A673 (cell line): ENCODE measurements around the gene IDH2. TPM values are rescaled to one million over a fixed set of nuclear protein-coding genes. Genes with fewer than 3 reads are reported as not detected.

Experiments
- BruUV-seq: library from RNA; stranded (reverse); fragments of 400-500 nt; replicated peaks from 2 replicates; lab custom pipeline; 2021; lab: Mats Ljungman, UMichigan
- CTCF ChIA-PET: fragments of 300-600 bp; sonication (Branson Sonifier 250); formaldehyde crosslinking; loops from one replicate; lab custom pipeline; 2022; ENCODE audit warnings: antibody characterized with exemption; lab: Charles Lee
- POLR2A ChIA-PET: fragments of 300-600 bp; sonication (Branson Sonifier 250); formaldehyde crosslinking; loops from one replicate; lab custom pipeline; 2022; ENCODE audit warnings: antibody characterized with exemption; ENCODE audit not compliant: low non-redundant PET; lab: Charles Lee
- DNase-seq: peaks from one replicate; pipeline ENCODE4 v3.0.0-alpha.2; 2015; ENCODE audit warnings: low spot score
- H3K27ac ChIP-seq: fragments of 200-600 bp; sonication (generic); 2 replicates; pipeline ENCODE4 v1.5.1; 2016; ENCODE audit warnings: mixed run types, low read depth, mild to moderate bottlenecking, mixed read lengths, antibody characterized with exemption, low read length; ENCODE audit not compliant: poor library complexity, severe bottlenecking
- H3K27me3 ChIP-seq: fragments of 200-600 bp; sonication (generic); replicated peaks from 2 replicates; pipeline ENCODE4 v1.6.1; 2017; ENCODE audit warnings: mixed run types, low read depth, mild to moderate bottlenecking, mixed read lengths, antibody characterized with exemption, low read length; ENCODE audit not compliant: insufficient read depth, poor library complexity
- H3K36me3 ChIP-seq: fragments of 200-600 bp; sonication (generic); 2 replicates; pipeline ENCODE4 v1.6.1; 2016; ENCODE audit warnings: mixed run types, mild to moderate bottlenecking, mixed read lengths, antibody characterized with exemption, low read length; ENCODE audit not compliant: insufficient read depth, poor library complexity, severe bottlenecking
- H3K4me1 ChIP-seq: fragments of 200-600 bp; sonication (generic); 2 replicates; pipeline ENCODE4 v1.6.1; 2017; ENCODE audit warnings: mixed run types, mild to moderate bottlenecking, mixed read lengths, antibody characterized with exemption, low read length; ENCODE audit not compliant: insufficient read depth, poor library complexity, severe bottlenecking
- H3K4me3 ChIP-seq: fragments of 200-600 bp; sonication (generic); 2 replicates; pipeline ENCODE4 v1.5.1; 2016; ENCODE audit warnings: low read depth, mixed run types, mild to moderate bottlenecking, mixed read lengths, low read length; ENCODE audit not compliant: poor library complexity, severe bottlenecking
- H3K9me3 ChIP-seq: fragments of 200-600 bp; sonication (generic); 2 replicates; pipeline ENCODE4 v1.6.1; 2016; ENCODE audit warnings: mixed run types, low read depth, mild to moderate bottlenecking, mixed read lengths, antibody characterized with exemption, low read length; ENCODE audit not compliant: poor library complexity, severe bottlenecking
- CTCF ChIP-seq: fragments of 300-800, 200-600 bp; sonication (generic); conservative IDR thresholded peaks from 2 replicates; pipeline ENCODE4 v1.5.1; 2017; ENCODE audit warnings: low read depth, mild to moderate bottlenecking, antibody characterized with exemption, low read length, moderate library complexity, mixed read lengths
- EZH2 ChIP-seq: fragments of 200-600 bp; sonication (generic); IDR thresholded peaks from 2 replicates; pipeline ENCODE4 v1.6.1; 2017; ENCODE audit warnings: borderline replicate concordance, low read depth, mild to moderate bottlenecking, mixed read lengths, antibody characterized with exemption, low read length; ENCODE audit not compliant: poor library complexity, severe bottlenecking
- intact Hi-C: fragments of 100-400 bp; cut with micrococcal nuclease; formaldehyde crosslinking; loops from one replicate; pipeline ENCODE4 v1.10.0; 2022; ENCODE audit not compliant: unreplicated experiment
- total RNA-seq: library from RNA; stranded (reverse); gene quantifications from 2 replicates; pipeline ENCODE4 v1.2.3, GENCODE V29; 2021

Gene IDH2
- total RNA-seq, 1 experiment from 2014 or later, result 99.0 TPM

DNA sequence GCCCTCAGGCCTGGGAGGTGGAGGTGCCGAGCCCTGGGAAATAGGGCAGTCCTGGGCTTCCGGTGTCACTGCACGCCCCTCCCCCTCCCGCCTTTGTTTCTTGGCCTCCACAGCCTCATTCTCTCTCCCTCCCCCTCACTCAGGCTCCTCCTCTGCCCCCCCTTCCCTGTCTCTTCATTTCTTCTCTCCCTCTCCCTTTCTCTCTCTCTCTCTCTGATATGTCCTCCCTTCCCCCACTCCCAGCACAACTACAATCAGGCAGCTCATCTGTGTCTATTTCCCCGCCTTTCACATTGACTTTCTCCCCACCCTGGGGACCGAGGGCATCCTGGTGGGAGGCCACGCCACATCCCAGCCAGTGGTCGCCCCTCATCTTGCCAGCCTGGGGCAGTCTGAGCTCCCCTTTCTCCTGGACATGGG, 40.2 kb downstream of the IDH2 start:
- TF ChIP-seq EZH2 (no peak), CTCF (no peak)
- intact Hi-C loops, result no loop called here
- no TSS peak for BruUV-seq
- ChIA-PET POLR2A (no interaction called here), CTCF (no interaction called here)
- Histone ChIP-seq H3K4me1 (peaks cover 7% of the 10 kb centered on the region), H3K36me3 (no peaks in the 10 kb centered on the region), H3K4me3 (no peak overlapping the region), H3K27ac (no peak overlapping the region), H3K9me3 (no peaks in the 10 kb centered on the region), H3K27me3 (no peaks in the 10 kb centered on the region)
- DNase-seq, result peak; percentile 29

- Histone ChIP-seq H3K27me3 (no peaks in the 10 kb centered on the region), H3K4me1 (peaks cover 7% of the 10 kb centered on the region), H3K36me3 (no peaks in the 10 kb centered on the region), H3K9me3 (no peaks in the 10 kb centered on the region), H3K4me3 (no peak overlapping the region), H3K27ac (no peak overlapping the region)
- no peak for DNase-seq
- no TSS peak for BruUV-seq
- CTCF ChIA-PET, result no interaction called here
- POLR2A ChIA-PET, result no interaction called here
- TF ChIP-seq CTCF (no peak), EZH2 (no peak)
- intact Hi-C loops, result no loop called here
Measured at GRCh38 chr15:90060797-90061196, 41.5 kb downstream of the IDH2 start.

GRCh38 chr15:90059208-90059985, 42.9 kb downstream of the IDH2 start:
- BruUV-seq, result no TSS peak
- Histone ChIP-seq H3K27ac (no peak overlapping the region), H3K27me3 (no peaks in the 10 kb centered on the region)

More at GRCh38 chr15:90059208-90059985, 42.9 kb downstream of the IDH2 start:
- Histone ChIP-seq H3K4me1 (peaks cover 13% of the 10 kb centered on the region), H3K36me3 (no peaks in the 10 kb centered on the region), H3K4me3 (no peak overlapping the region), H3K9me3 (no peaks in the 10 kb centered on the region)
- no peak for TF ChIP-seq CTCF
- no peak for TF ChIP-seq EZH2
- ChIA-PET POLR2A (no interaction called here), CTCF (no interaction called here)
- intact Hi-C loops, result no loop called here
- no peak for DNase-seq
